Fibroblast of skin of left biceps (primary cell): ENCODE data around the gene CELF4.

Source experiments
- DNase-seq, 2 experiments: peaks; one replicate each; pipeline ENCODE4 v3.0.0-alpha.2; 2013; ENCODE audit warnings: low read depth in 2 of 2

The CELF4 gene

GRCh38 chr18:37285825-37286224, 279.8 kb downstream of the CELF4 start:
- no peak for DNase-seq

- DNase-seq: no peak
These were observed 281.3 kb downstream of the CELF4 start for GRCh38 chr18:37284260-37284659.

- no peak for DNase-seq
These were observed 283.1 kb downstream of the CELF4 start for GRCh38 chr18:37282386-37283037.

GRCh38 chr18:37280701-37281393, 284.8 kb downstream of the CELF4 start:
- no peak for DNase-seq

- DNase-seq: no peak
These were observed 287.8 kb downstream of the CELF4 start for GRCh38 chr18:37277804-37278203.

- DNase-seq: no peak
These were observed 289.3 kb downstream of the CELF4 start for GRCh38 chr18:37276111-37276890.

- no peak for DNase-seq
These were observed 290.3 kb downstream of the CELF4 start for GRCh38 chr18:37275237-37275741.

- no peak for DNase-seq
These were observed 291.0 kb downstream of the CELF4 start for GRCh38 chr18:37274309-37275236.

- DNase-seq: no peak
These were observed 292.8 kb downstream of the CELF4 start for GRCh38 chr18:37272841-37273240.

GRCh38 chr18:37272226-37272625, 293.4 kb downstream of the CELF4 start:
- no peak for DNase-seq

GRCh38 chr18:37270666-37271052, 294.9 kb downstream of the CELF4 start:
- no peak for DNase-seq

GRCh38 chr18:37270038-37270665, 295.4 kb downstream of the CELF4 start:
- peak; percentile 7 to 10 for DNase-seq

GRCh38 chr18:37266290-37266689, 299.3 kb downstream of the CELF4 start:
- DNase-seq: no peak

- DNase-seq: no peak
These were observed 300.2 kb downstream of the CELF4 start for GRCh38 chr18:37265382-37265781.

- DNase-seq: no peak
These were observed 300.6 kb downstream of the CELF4 start for GRCh38 chr18:37264956-37265355.

- DNase-seq: no peak
These were observed 303.6 kb downstream of the CELF4 start for GRCh38 chr18:37261988-37262387.

GRCh38 chr18:37261246-37261840, 304.3 kb downstream of the CELF4 start:
- DNase-seq: no peak

- DNase-seq: no peak
These were observed 305.1 kb downstream of the CELF4 start for GRCh38 chr18:37260367-37261093.

GRCh38 chr18:37259711-37260110, 305.9 kb downstream of the CELF4 start:
- DNase-seq: no peak

- DNase-seq: no peak
These were observed 306.8 kb downstream of the CELF4 start for GRCh38 chr18:37258819-37259218.
